Spleen (tissue), 11 donors: ENCODE results near the gene MPC2. TPM values are rescaled to one million over a fixed set of nuclear protein-coding genes. Genes with fewer than 3 reads are reported as not detected.

Experiments
- DNase-seq: peaks from one replicate; pipeline ENCODE4 v3.0.0-alpha.2; 2020
- H3K27ac ChIP-seq, 8 donors: fragments of 200-600 bp; sonication (generic) in 7 of 8; 1 replicate in 4 of 8; 2 replicates in 4 of 8; pipeline versions ENCODE4 v1.5.0 to v1.8.0; 2016 to 2021; ENCODE audit warnings: inconsistent platforms in 4 of 8, mild to moderate bottlenecking in 4 of 8, moderate library complexity in 1 of 8
- H3K27me3 ChIP-seq, 7 donors: fragments of 200-600 bp; sonication (generic) in 6 of 7; replicated peaks in 1 of 7; 1 replicate in 4 of 7; 2 replicates in 3 of 7; pipeline versions ENCODE4 v1.5.0 to v1.8.0; 2016 to 2021; ENCODE audit warnings: inconsistent platforms in 3 of 7, mild to moderate bottlenecking in 1 of 7
- H3K36me3 ChIP-seq, 6 donors: fragments of 200-600 bp; sonication (generic) in 5 of 6; 1 replicate in 4 of 6; 2 replicates in 2 of 6; pipeline versions ENCODE4 v1.5.0 to v1.8.0; 2016 to 2021; ENCODE audit warnings: inconsistent platforms in 2 of 6
- H3K4me1 ChIP-seq, 6 donors: fragments of 200-600 bp; sonication (generic) in 5 of 6; 1 replicate in 3 of 6; 2 replicates in 3 of 6; pipeline versions ENCODE4 v1.5.0 to v1.8.0; 2016 to 2021; ENCODE audit warnings: inconsistent platforms in 3 of 6
- H3K4me3 ChIP-seq, 8 donors: fragments of 200-600 bp; sonication (generic) in 7 of 8; 1 replicate in 4 of 8; 2 replicates in 4 of 8; pipeline versions ENCODE4 v1.5.0 to v1.8.0; 2016 to 2021; ENCODE audit warnings: inconsistent platforms in 4 of 8, mild to moderate bottlenecking in 4 of 8, moderate library complexity in 2 of 8
- H3K9me3 ChIP-seq, 8 donors: fragments of 200-600 bp; sonication (generic) in 7 of 8; 1 replicate in 4 of 8; 2 replicates in 4 of 8; pipeline versions ENCODE4 v1.5.0 to v1.8.0; 2016 to 2021; ENCODE audit warnings: inconsistent platforms in 4 of 8
- CTCF ChIP-seq, 11 experiments: fragments of 200-600 bp in 7 of 11; fragments of 450-650 bp in 4 of 11; sonication (generic) in 4 of 11; IDR thresholded peaks in 8 of 11; conservative IDR thresholded peaks in 3 of 11; 1 replicate in 7 of 11; 2 replicates in 4 of 11; pipeline versions ENCODE4 v1.4.0 to v1.8.0; 2016 to 2021; ENCODE audit warnings: antibody characterized with exemption in 11 of 11, inconsistent platforms in 4 of 11, mild to moderate bottlenecking in 1 of 11
- POLR2A ChIP-seq, 3 donors: fragments of 450-650 bp; IDR thresholded peaks; one replicate each; pipeline ENCODE4 v1.5.1; 2017; ENCODE audit warnings: antibody characterized with exemption in 3 of 3, mild to moderate bottlenecking in 1 of 3
- POLR2AphosphoS5 ChIP-seq, 3 donors: sonication (generic); formaldehyde crosslinking; IDR thresholded peaks; one replicate each; pipeline ENCODE4 v1.5.1; 2017; ENCODE audit warnings: antibody characterized with exemption in 3 of 3
- WGBS, 5 donors: extraction: QIAGEN DNeasy Blood & Tissue Kit in 3 of 5; methylation state at CpG; one replicate each; pipeline versions ENCODE4 v1.1.5 to v1.1.7; 2013 to 2018; 5-methylcytosine and 5-hydroxymethylcytosine counted together
- intact Hi-C: fragments of 100-400 bp; cut with DNase I; formaldehyde crosslinking; loops from one replicate; pipeline ENCODE4 v1.15.0; 2023; ENCODE audit warnings: low total_unique reads
- polyA plus RNA-seq, 3 donors: library from polyadenylated mRNA; stranded (reverse); fragments of 200-250 nt; gene quantifications; one replicate each; pipeline ENCODE4 v1.2.1, GENCODE V29; 2013
- total RNA-seq, 7 donors: library from RNA; depleted of rRNA in 3 of 7; stranded (reverse); fragments of >200 nt in 3 of 7; fragmentation: NEBNext Ultra II Directional in 4 of 7; extraction: Animal tissue kit (Norgen Biotek cat#: 25700) in 4 of 7; gene quantifications; one replicate each; pipeline versions ENCODE4 v1.1.0 to v1.2.1, GENCODE V29; 2016 to 2021
- donor health status: healthy with polysubstance abuse.
- donor health status: DM: no; HTN: no; CAD: no; lungs with moderate emphysema.
- donor health status: DM: no; HTN: no; CAD: no.
- donor health status: Bipolar disorder and iron deficiency.
- donor health status: healthy.
- donor health status: DM: no; HTN: no; CAD: no.
- donor health status: DM: yes; HTN: yes; CAD: no.

Gene MPC2
- total and polyA plus RNA-seq, 10 donors, result 23.0 to 47.4 (median 30.2) TPM

DNA sequence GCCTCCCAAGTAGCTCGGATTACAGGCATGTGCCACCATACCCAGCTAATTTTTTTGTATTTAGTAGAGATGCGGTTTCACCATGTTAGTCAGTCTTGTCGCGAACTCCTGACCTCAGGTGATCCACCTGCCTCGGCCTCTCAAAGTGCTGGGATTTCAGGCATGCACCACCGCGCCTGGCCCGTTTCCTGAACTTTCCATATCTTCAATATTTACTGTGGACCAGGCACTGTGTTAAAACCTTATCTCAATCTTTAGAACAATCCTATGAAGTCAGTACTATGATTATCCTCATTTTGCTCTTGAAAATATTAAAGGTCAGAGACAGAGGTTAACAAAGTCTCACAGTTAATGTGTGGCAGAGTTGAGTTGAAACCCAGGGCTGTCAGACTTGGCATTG lies 21.3 kb downstream of the MPC2 start:
- peaks cover 0 to under 1% (median 0%) of the 10 kb centered on the region in 8 donors for H3K9me3 ChIP-seq
- H3K36me3 ChIP-seq, result peaks cover 2 to 55% (median 17%) of the 10 kb centered on the region in 6 donors
- no peak for TF ChIP-seq POLR2A (IDR thresholded peaks at IDR 0.05)
- TF ChIP-seq CTCF (IDR thresholded peaks at IDR 0.05 in 8 of 11, conservative IDR thresholded peaks at IDR 0.05 in 3 of 11), result no peak
- TF ChIP-seq POLR2AphosphoS5 (IDR thresholded peaks at IDR 0.05), result no peak
- no peak overlapping the region for H3K27ac ChIP-seq
- WGBS, 5 donors, result 95 to 98% (median 97%) methylated on average over 8 of the region's 8 CpGs
- peaks cover 0 to 11% (median 0%) of the 10 kb centered on the region in 6 donors for H3K4me1 ChIP-seq
- no peaks in the 10 kb centered on the region for H3K27me3 ChIP-seq
- intact Hi-C loops, result no loop called here
- H3K4me3 ChIP-seq, result no peak overlapping the region
- DNase-seq, result no peak

- Histone ChIP-seq H3K27ac (no peak within 1 kb of the TSS), H3K36me3 (peaks cover 2 to 53% (median 17%) of the 10 kb centered on the region in 6 donors), H3K4me3 (no peak within 1 kb of the TSS), H3K27me3 (no peaks in the 10 kb centered on the region), H3K4me1 (peaks cover 0 to 13% (median 0%) of the 10 kb centered on the region in 6 donors), H3K9me3 (peaks cover 2 to 16% (median 12%) of the 10 kb centered on the region in 8 donors)
- 91 to 96% (median 93%) methylated on average over 9 of the region's 9 CpGs for WGBS, 5 donors
- TF ChIP-seq POLR2A (IDR thresholded peaks at IDR 0.05), result no peak
- TF ChIP-seq CTCF (IDR thresholded peaks at IDR 0.05 in 8 of 11, conservative IDR thresholded peaks at IDR 0.05 in 3 of 11), result no peak
- no peak for TF ChIP-seq POLR2AphosphoS5 (IDR thresholded peaks at IDR 0.05)
- no peak for DNase-seq
- intact Hi-C loops, result no loop called here
Observed at GRCh38 chr1:167913895-167914496, 22.9 kb downstream of the MPC2 start, which contains the start of gene ADCY10. TSS of gene ADCY10 (minus strand) at chr1:167914134. CDS start at chr1:167905140, 8,994 bp downstream.

- Histone ChIP-seq H3K4me1 (peaks cover 0 to 13% (median 0%) of the 10 kb centered on the region in 6 donors), H3K27ac (no peak overlapping the region), H3K27me3 (no peaks in the 10 kb centered on the region), H3K36me3 (peaks cover 2 to 36% (median 10%) of the 10 kb centered on the region in 6 donors), H3K4me3 (no peak overlapping the region), H3K9me3 (peaks cover 2 to 19% (median 12%) of the 10 kb centered on the region in 8 donors)
- 65 to 92% (median 84%) methylated on average over 7 of the region's 7 CpGs for WGBS, 5 donors
- DNase-seq, result no peak
- no peak for TF ChIP-seq CTCF (IDR thresholded peaks at IDR 0.05 in 8 of 11, conservative IDR thresholded peaks at IDR 0.05 in 3 of 11)
- no peak for TF ChIP-seq POLR2A (IDR thresholded peaks at IDR 0.05)
- no peak for TF ChIP-seq POLR2AphosphoS5 (IDR thresholded peaks at IDR 0.05)
- intact Hi-C loops, result no loop called here
Observed at GRCh38 chr1:167912294-167912693, 24.6 kb downstream of the MPC2 start.

GRCh38 chr1:167911413-167911812 lies 25.5 kb downstream of the MPC2 start:
- H3K27me3 ChIP-seq, result no peaks in the 10 kb centered on the region
- no peak overlapping the region for H3K27ac ChIP-seq
- no peak overlapping the region for H3K4me3 ChIP-seq
- 53 to 67% (median 55%) methylated on average over 8 of the region's 8 CpGs for WGBS, 5 donors
- peaks cover 0 to 13% (median 0%) of the 10 kb centered on the region in 6 donors for H3K4me1 ChIP-seq
- intact Hi-C loops, result no loop called here
- no peak for DNase-seq
- peaks cover 0 to 27% (median 6%) of the 10 kb centered on the region in 6 donors for H3K36me3 ChIP-seq
- peaks cover 2 to 19% (median 12%) of the 10 kb centered on the region in 8 donors for H3K9me3 ChIP-seq
- TF ChIP-seq CTCF (IDR thresholded peaks at IDR 0.05 in 8 of 11, conservative IDR thresholded peaks at IDR 0.05 in 3 of 11) (no peak), POLR2AphosphoS5 (IDR thresholded peaks at IDR 0.05) (no peak), POLR2A (IDR thresholded peaks at IDR 0.05) (no peak)
